HepG2 (cell line): ENCODE data around the gene RAD23A. TPM values are rescaled to one million over a fixed set of nuclear protein-coding genes. Genes with fewer than 3 reads are reported as not detected.

Experiments
- ATAC-seq: fragments of 200-7000 bp; cut with Tn5 transposase; 3 replicates; pipeline ENCODE4 v1.9.1; 2020; ENCODE audit warnings: mild to moderate bottlenecking, moderate library complexity
- BruUV-seq: library from RNA; stranded (reverse); fragments of 400-500 nt; replicated peaks from 2 replicates; lab custom pipeline; 2021; lab: Mats Ljungman, UMichigan
- CTCF ChIA-PET: fragments of 300-600 bp; formaldehyde crosslinking; extraction: SDS; loops from one replicate; lab custom pipeline; 2021; ENCODE audit warnings: low total read pairs, inconsistent platforms, low intra/inter-chr PET ratio; lab: Yijun Ruan, JAX
- POLR2A ChIA-PET: fragments of 350-600 bp; sonication (Branson Sonifier 250); formaldehyde crosslinking; loops from one replicate; lab custom pipeline; 2020; ENCODE audit warnings: antibody characterized with exemption, inconsistent platforms; lab: Yijun Ruan, JAX
- DNase-seq: peaks from one replicate; pipeline ENCODE4 v3.0.0-alpha.2; 2015; ENCODE audit warnings: low spot score
- FAIRE-seq: peaks from 3 replicates; lab custom pipeline; 2011; peaks lifted over from hg19 to GRCh38; lab: Jason Lieb, UNC
- H2AFZ ChIP-seq: one replicate; pipeline ENCODE4 v1.6.1; 2011; ENCODE audit warnings: low read length, inconsistent platforms
- H3K27ac ChIP-seq: fragments of 300-600 bp; 3 replicates; pipeline ENCODE4 v1.8.0; 2011; ENCODE audit warnings: mixed run types, mild to moderate bottlenecking, mixed read lengths, low read length, inconsistent platforms; ENCODE audit not compliant: insufficient read depth; ENCODE audit errors: extremely low read length
- H3K27me3 ChIP-seq, 2 experiments: fragments of 200-600 bp in 1 of 2; 2 replicates in 1 of 2; 3 replicates in 1 of 2; pipeline versions ENCODE4 v1.6.0 to v1.8.0; 2011; ENCODE audit warnings: low read length in 2 of 2, mild to moderate bottlenecking in 2 of 2, moderate library complexity in 2 of 2, inconsistent platforms in 1 of 2; ENCODE audit not compliant: insufficient read depth in 2 of 2, control insufficient read depth in 1 of 2
- H3K36me3 ChIP-seq, 2 experiments: fragments of 200-600 bp in 1 of 2; replicated peaks in 1 of 2; 2 replicates in 1 of 2; 3 replicates in 1 of 2; pipeline versions ENCODE4 v1.5.1 to v1.8.0; 2011; ENCODE audit warnings: low read length in 2 of 2, inconsistent platforms in 1 of 2; ENCODE audit not compliant: insufficient read depth in 2 of 2, control insufficient read depth in 1 of 2
- H3K4me1 ChIP-seq: 2 replicates; pipeline ENCODE4 v1.5.1; 2012; ENCODE audit warnings: low read length, inconsistent platforms; ENCODE audit not compliant: insufficient read depth
- H3K4me2 ChIP-seq: 2 replicates; pipeline ENCODE4 v1.6.0; 2011; ENCODE audit warnings: low read depth, low read length, inconsistent platforms
- H3K4me3 ChIP-seq, 3 experiments: fragments of 200-600 bp in 1 of 3; sonication (generic), shearing (Covaris generic) in 1 of 3; replicated peaks in 1 of 3; 2 replicates each; pipeline ENCODE4 v1.5.1; 2011 to 2016; ENCODE audit warnings: low read length in 3 of 3, inconsistent platforms in 2 of 3, low read depth in 2 of 3, mild to moderate bottlenecking in 2 of 3, control low read depth in 1 of 3, mixed read lengths in 1 of 3; ENCODE audit not compliant: insufficient read depth in 1 of 3
- H3K79me2 ChIP-seq: one replicate; pipeline ENCODE4 v1.6.1; 2011; ENCODE audit warnings: low read length, inconsistent platforms; ENCODE audit not compliant: insufficient read depth
- H3K9ac ChIP-seq: 2 replicates; pipeline ENCODE4 v1.6.0; 2011; ENCODE audit warnings: mild to moderate bottlenecking, low read depth, low read length, inconsistent platforms; ENCODE audit not compliant: insufficient read depth
- H3K9me3 ChIP-seq: 2 replicates; pipeline ENCODE4 v1.5.1; 2012; ENCODE audit warnings: mild to moderate bottlenecking, low read length
- H4K20me1 ChIP-seq: 2 replicates; pipeline ENCODE4 v1.6.0; 2011; ENCODE audit warnings: inconsistent platforms, mild to moderate bottlenecking, low read length, moderate library complexity; ENCODE audit not compliant: insufficient read depth
- AGO2 ChIP-seq: fragments of 200-400 bp; formaldehyde crosslinking; optimal IDR thresholded peaks from 2 replicates; pipeline ENCODE3; 2017; ENCODE audit warnings: mild to moderate bottlenecking, low read depth, low read length, moderate library complexity
- CAMTA2 ChIP-seq: sonication (generic); formaldehyde crosslinking; IDR thresholded peaks from 2 replicates; pipeline ENCODE4 v1.4.0; 2020; ENCODE audit warnings: mild to moderate bottlenecking, missing genetic modification reagents, borderline replicate concordance
- KLF13 ChIP-seq: sonication (generic); formaldehyde crosslinking; IDR thresholded peaks from 2 replicates; pipeline ENCODE4 v1.4.0; 2020; ENCODE audit warnings: mild to moderate bottlenecking, missing genetic modification reagents
- POLR2A ChIP-seq, 2 experiments: IDR thresholded peaks; 2 replicates each; pipeline ENCODE4 v1.6.1; 2011; ENCODE audit warnings: low read depth in 2 of 2, low read length in 2 of 2, mild to moderate bottlenecking in 1 of 2, moderate library complexity in 1 of 2; ENCODE audit not compliant: insufficient read depth in 1 of 2
- POLR2AphosphoS5 ChIP-seq: IDR thresholded peaks from 2 replicates; pipeline ENCODE4 v1.6.1; 2012; ENCODE audit warnings: low read depth, low read length
- POLR2G ChIP-seq: fragments of 200-400 bp; formaldehyde crosslinking; IDR thresholded peaks from 2 replicates; pipeline ENCODE4 v1.6.1; 2018; ENCODE audit warnings: mild to moderate bottlenecking, low read depth, low read length, moderate library complexity
- RBFOX2 ChIP-seq: fragments of 200-400 bp; formaldehyde crosslinking; IDR thresholded peaks from 2 replicates; pipeline ENCODE4 v1.6.1; 2017; ENCODE audit warnings: low read depth, mild to moderate bottlenecking, low read length
- ZNF234 ChIP-seq: sonication (generic); formaldehyde crosslinking; conservative IDR thresholded peaks from 2 replicates; pipeline ENCODE4 v1.5.1; 2020; ENCODE audit warnings: mild to moderate bottlenecking, missing genetic modification reagents
- ZNF460 ChIP-seq: sonication (generic); formaldehyde crosslinking; IDR thresholded peaks from 2 replicates; pipeline ENCODE4 v1.5.1; 2020; ENCODE audit warnings: missing genetic modification reagents, mild to moderate bottlenecking, borderline replicate concordance
- ZNF660 ChIP-seq: sonication (generic); formaldehyde crosslinking; IDR thresholded peaks from 2 replicates; pipeline ENCODE4 v1.5.1; 2020; ENCODE audit warnings: mild to moderate bottlenecking, low read depth, missing genetic modification reagents, borderline replicate concordance
- ZSCAN31 ChIP-seq: sonication (generic); formaldehyde crosslinking; IDR thresholded peaks from 2 replicates; pipeline ENCODE4 v1.5.0; 2020; ENCODE audit warnings: low read depth, mild to moderate bottlenecking, missing genetic modification reagents
- WGBS: methylation state at CpG from one replicate; pipeline ENCODE4 v1.1.6; 2017; ENCODE audit warnings: low lambda C conversion rate; 5-methylcytosine and 5-hydroxymethylcytosine counted together
- in situ Hi-C: cut with HindIII; loops from 2 replicates; pipeline ENCODE4 v1.10.0; 2017; ENCODE audit warnings: low pct_unique_long_range_greater_than_20kb; ENCODE audit not compliant: extremely low pct_ligation_motif_present
- intact Hi-C: fragments of 100-400 bp; cut with micrococcal nuclease; formaldehyde crosslinking; loops from one replicate; pipeline ENCODE4 v1.10.0; 2022; ENCODE audit not compliant: unreplicated experiment
- polyA plus RNA-seq, 8 experiments: library from polyadenylated mRNA; depleted of rRNA in 3 of 8; stranded (reverse) in 7 of 8; unstranded in 1 of 8; fragments of >200 nt; fragmentation: Illumina TruSeq in 4 of 8; extraction: Trizol in 4 of 8; gene quantifications; 2 replicates each; pipeline versions ENCODE4 v1.2.1 to v1.2.3, GENCODE V29; 2011 to 2016; ENCODE audit warnings: low read depth in 4 of 8, missing spikeins in 1 of 8, mixed read lengths in 1 of 8; ENCODE audit not compliant: insufficient read depth in 1 of 8
- total RNA-seq, 5 experiments: library from RNA; depleted of rRNA; stranded (reverse); fragments of >200 nt; fragmentation: Illumina TruSeq; extraction: Trizol; gene quantifications; 2 replicates each; pipeline ENCODE4 v1.2.3, GENCODE V29; 2016; ENCODE audit warnings: low read depth in 1 of 5
- TF ChIP-seq, protein P1 (sequence below): sonication (generic); formaldehyde crosslinking; IDR thresholded peaks from 2 replicates; pipeline ENCODE4 v1.4.0; 2020; ENCODE audit warnings: missing genetic modification reagents
- TF ChIP-seq, protein P2 (sequence below): sonication (generic); formaldehyde crosslinking; IDR thresholded peaks from 2 replicates; pipeline ENCODE4 v1.5.1; 2020; ENCODE audit warnings: mild to moderate bottlenecking, missing genetic modification reagents, moderate library complexity

The RAD23A gene
- total and polyA plus RNA-seq, 2 of the 13 experiments (the other 11 are each of a cell fraction or from before 2014, with no cell fraction given), result 42.5 to 54.2 TPM

DNA sequence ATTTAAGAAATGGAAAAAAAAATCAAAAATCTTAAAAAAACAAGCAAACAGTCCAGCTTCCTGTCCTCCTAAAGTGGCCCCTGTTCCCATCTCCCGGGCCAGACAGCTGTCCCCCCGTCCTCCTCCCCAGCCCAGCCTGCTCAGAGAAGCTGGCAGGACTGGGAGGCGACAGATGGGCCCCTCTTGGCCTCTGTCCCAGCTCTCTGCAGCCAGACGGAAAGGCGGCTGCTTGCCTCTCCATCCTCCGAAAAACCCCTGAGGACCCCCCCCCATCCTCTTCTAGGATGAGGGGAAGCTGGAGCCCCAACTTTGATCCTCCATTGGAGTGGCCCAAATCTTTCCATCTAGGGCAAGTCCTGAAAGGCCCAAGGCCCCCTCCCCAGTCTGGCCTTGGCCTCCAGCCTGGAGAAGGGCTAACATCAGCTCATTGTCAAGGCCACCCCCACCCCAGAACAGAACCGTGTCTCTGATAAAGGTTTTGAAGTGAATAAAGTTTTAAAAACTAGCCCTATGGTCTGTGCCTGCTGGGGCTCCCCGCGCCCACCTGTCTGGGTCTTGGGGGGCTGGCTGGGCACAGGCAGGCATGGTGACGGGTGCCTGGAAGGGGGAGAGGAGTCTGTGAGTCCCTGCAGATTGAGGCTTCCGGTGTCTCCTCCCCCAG, 7.6 kb downstream of the RAD23A start (continued):
- no peak for TF ChIP-seq ZNF660 (CRISPR knock-in tag)
- TF ChIP-seq, protein P1, sequence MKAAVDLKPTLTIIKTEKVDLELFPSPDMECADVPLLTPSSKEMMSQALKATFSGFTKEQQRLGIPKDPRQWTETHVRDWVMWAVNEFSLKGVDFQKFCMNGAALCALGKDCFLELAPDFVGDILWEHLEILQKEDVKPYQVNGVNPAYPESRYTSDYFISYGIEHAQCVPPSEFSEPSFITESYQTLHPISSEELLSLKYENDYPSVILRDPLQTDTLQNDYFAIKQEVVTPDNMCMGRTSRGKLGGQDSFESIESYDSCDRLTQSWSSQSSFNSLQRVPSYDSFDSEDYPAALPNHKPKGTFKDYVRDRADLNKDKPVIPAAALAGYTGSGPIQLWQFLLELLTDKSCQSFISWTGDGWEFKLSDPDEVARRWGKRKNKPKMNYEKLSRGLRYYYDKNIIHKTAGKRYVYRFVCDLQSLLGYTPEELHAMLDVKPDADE (CRISPR knock-in tag), result no peak

DNA sequence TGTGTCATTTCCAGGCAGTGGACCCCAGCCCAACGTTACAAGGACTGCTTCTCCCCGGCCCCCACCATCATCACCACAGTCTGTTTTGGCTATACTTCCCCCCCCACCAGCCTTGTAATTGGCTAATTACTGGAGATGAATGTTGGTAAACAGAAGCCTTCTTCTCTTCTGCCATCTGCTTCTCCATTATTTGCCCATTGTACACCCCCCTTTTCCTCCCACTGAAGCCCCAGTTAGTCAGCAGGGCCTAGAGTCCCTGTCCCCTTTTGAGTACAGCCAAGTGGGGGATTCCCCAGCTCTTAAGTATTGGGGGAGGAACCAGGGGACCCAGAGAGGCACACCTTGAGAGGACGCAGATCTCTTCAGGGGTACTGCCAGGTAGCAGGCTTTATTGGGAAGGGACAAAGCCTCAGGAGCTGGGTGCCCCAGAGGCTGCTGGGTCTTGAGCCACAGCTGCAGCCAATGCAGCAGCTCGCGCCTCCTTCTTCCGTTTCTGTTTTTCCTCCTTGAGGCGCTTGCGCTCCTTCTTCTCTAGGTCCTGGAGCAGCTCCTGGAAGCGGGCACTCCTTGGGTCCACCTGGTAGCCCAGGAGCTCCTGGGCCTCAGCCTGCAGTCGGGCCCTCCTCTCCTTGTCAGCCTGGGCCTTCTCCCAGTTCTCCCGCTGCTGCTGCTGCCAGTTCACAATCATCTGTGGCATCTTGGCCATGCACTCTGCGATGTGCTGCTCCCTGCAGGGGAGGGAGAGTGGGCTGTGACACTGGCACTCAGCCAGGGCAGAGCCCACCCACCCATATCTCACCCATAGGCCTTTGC, 8.3 kb downstream of the RAD23A start:
- CTCF ChIA-PET, result no interaction called here
- ATAC-seq, result no peak
- Histone ChIP-seq H3K4me1 (peaks cover 23% of the 10 kb centered on the region), H2AFZ (no peak overlapping the region), H3K9me3 (no peaks in the 10 kb centered on the region), H4K20me1 (no peaks in the 10 kb centered on the region), H3K79me2 (peaks cover 24% of the 10 kb centered on the region), H3K36me3 (peaks cover 22 to 41% of the 10 kb centered on the region in 2 experiments; a peak in 4 of 5 replicates), H3K9ac (no peak overlapping the region), H3K4me3 (no peak overlapping the region), H3K4me2 (no peak overlapping the region), H3K27ac (no peak overlapping the region), H3K27me3 (no peaks in the 10 kb centered on the region)
- no peak for FAIRE-seq
- in situ Hi-C loops (no loop called here), intact Hi-C loops (no loop called here)
- TF ChIP-seq KLF13 (CRISPR knock-in tag), result no peak
- TF ChIP-seq ZSCAN31 (CRISPR knock-in tag), result no peak
- no peak for TF ChIP-seq ZNF460
- TF ChIP-seq ZNF234 (CRISPR knock-in tag), result no peak
- TF ChIP-seq POLR2AphosphoS5, result 0 out of 2 replicates have a peak, but pooled peaks have one; percentile 6
- TF ChIP-seq AGO2, result peak; percentile 91
- peak; percentile 24; the same call in 1 of the 2 replicates for TF ChIP-seq RBFOX2
- peak in 1 of 2 experiments; percentile 35; a peak in 2 of 4 replicates for TF ChIP-seq POLR2A (IDR thresholded peaks at IDR 0.05; ENCODE audit: insufficient read depth in 1 of 2, low read depth in 2 of 2, low read length in 2 of 2)
- TF ChIP-seq, protein P2, sequence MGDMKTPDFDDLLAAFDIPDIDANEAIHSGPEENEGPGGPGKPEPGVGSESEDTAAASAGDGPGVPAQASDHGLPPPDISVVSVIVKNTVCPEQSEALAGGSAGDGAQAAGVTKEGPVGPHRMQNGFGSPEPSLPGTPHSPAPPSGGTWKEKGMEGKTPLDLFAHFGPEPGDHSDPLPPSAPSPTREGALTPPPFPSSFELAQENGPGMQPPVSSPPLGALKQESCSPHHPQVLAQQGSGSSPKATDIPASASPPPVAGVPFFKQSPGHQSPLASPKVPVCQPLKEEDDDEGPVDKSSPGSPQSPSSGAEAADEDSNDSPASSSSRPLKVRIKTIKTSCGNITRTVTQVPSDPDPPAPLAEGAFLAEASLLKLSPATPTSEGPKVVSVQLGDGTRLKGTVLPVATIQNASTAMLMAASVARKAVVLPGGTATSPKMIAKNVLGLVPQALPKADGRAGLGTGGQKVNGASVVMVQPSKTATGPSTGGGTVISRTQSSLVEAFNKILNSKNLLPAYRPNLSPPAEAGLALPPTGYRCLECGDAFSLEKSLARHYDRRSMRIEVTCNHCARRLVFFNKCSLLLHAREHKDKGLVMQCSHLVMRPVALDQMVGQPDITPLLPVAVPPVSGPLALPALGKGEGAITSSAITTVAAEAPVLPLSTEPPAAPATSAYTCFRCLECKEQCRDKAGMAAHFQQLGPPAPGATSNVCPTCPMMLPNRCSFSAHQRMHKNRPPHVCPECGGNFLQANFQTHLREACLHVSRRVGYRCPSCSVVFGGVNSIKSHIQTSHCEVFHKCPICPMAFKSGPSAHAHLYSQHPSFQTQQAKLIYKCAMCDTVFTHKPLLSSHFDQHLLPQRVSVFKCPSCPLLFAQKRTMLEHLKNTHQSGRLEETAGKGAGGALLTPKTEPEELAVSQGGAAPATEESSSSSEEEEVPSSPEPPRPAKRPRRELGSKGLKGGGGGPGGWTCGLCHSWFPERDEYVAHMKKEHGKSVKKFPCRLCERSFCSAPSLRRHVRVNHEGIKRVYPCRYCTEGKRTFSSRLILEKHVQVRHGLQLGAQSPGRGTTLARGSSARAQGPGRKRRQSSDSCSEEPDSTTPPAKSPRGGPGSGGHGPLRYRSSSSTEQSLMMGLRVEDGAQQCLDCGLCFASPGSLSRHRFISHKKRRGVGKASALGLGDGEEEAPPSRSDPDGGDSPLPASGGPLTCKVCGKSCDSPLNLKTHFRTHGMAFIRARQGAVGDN, result peak; percentile 19; the same call in 1 of the 2 replicates
- peak; percentile 33 for TF ChIP-seq POLR2G
- TF ChIP-seq CAMTA2, result no peak
- POLR2A ChIA-PET, result interaction anchor here (1.3 to 3.9 kb wide), 3 partner anchors 8 to 22 kb away, joined by 3 to 25 read pairs (median 4); partner anchors contain the start of gene RAD23A
- DNase-seq, result no peak
- WGBS, result 87% methylated on average over 11 of the region's 12 CpGs
- BruUV-seq, result no TSS peak
